Measurements from ENCODE around the gene UFC1.

UFC1 gene

GRCh38 chr1:161171191-161171590 is 17.4 kb downstream of the UFC1 start:
- DNase-seq (ENCODE audit: low spot score) = no peak

- DNase-seq (ENCODE audit: low spot score) = no peak
Measured at GRCh38 chr1:161171696-161172095, 17.9 kb downstream of the UFC1 start.

- DNase-seq (ENCODE audit: low spot score) = no peak
Measured at GRCh38 chr1:161172349-161172748, 18.6 kb downstream of the UFC1 start.

GRCh38 chr1:161172776-161173376 is 19.1 kb downstream of the UFC1 start:
- DNase-seq (ENCODE audit: low spot score) = no peak

GRCh38 chr1:161173711-161174110 is 19.9 kb downstream of the UFC1 start:
- DNase-seq (ENCODE audit: low spot score) = no peak

- DNase-seq (ENCODE audit: low spot score) = no peak
Measured at GRCh38 chr1:161174911-161175310, 21.1 kb downstream of the UFC1 start.

- no peak for DNase-seq (ENCODE audit: low spot score)
Measured at GRCh38 chr1:161175771-161176453, 22.1 kb downstream of the UFC1 start.

GRCh38 chr1:161176468-161177111 is 22.8 kb downstream of the UFC1 start:
- no peak for DNase-seq (ENCODE audit: low spot score)

GRCh38 chr1:161177112-161177935 is 23.5 kb downstream of the UFC1 start, which contains the start of gene B4GALT3:
Gene B4GALT3, minus strand, starts transcription at chr1:161177507. Its CDS starts 1,447 bp downstream, at chr1:161176060.
- peak; percentile 85 for DNase-seq (ENCODE audit: low spot score)

GRCh38 chr1:161177936-161178244 is 24.1 kb downstream of the UFC1 start:
- no peak for DNase-seq (ENCODE audit: low spot score)

- no peak for DNase-seq (ENCODE audit: low spot score)
Measured at GRCh38 chr1:161179698-161180097, 25.9 kb downstream of the UFC1 start.

- no peak for DNase-seq (ENCODE audit: low spot score)
Measured at GRCh38 chr1:161180639-161181038, 26.9 kb downstream of the UFC1 start.

GRCh38 chr1:161182214-161182613 is 28.4 kb downstream of the UFC1 start:
- DNase-seq (ENCODE audit: low spot score) = no peak

- DNase-seq (ENCODE audit: low spot score) = peak; percentile 77
Measured at GRCh38 chr1:161185282-161185682, 31.5 kb downstream of the UFC1 start.

GRCh38 chr1:161185732-161186311 is 32.0 kb downstream of the UFC1 start:
- DNase-seq (ENCODE audit: low spot score) = no peak

GRCh38 chr1:161187311-161187710 is 33.5 kb downstream of the UFC1 start:
- no peak for DNase-seq (ENCODE audit: low spot score)

GRCh38 chr1:161188381-161188780 is 34.6 kb downstream of the UFC1 start:
- DNase-seq (ENCODE audit: low spot score) = no peak

- DNase-seq (ENCODE audit: low spot score) = no peak
Measured at GRCh38 chr1:161189036-161189435, 35.3 kb downstream of the UFC1 start.

- no peak for DNase-seq (ENCODE audit: low spot score)
Measured at GRCh38 chr1:161190962-161191521, 37.3 kb downstream of the UFC1 start.

GRCh38 chr1:161191971-161192370 is 38.2 kb downstream of the UFC1 start:
- no peak for DNase-seq (ENCODE audit: low spot score)

GRCh38 chr1:161192476-161193465 is 39.0 kb downstream of the UFC1 start:
- peak; percentile 81 for DNase-seq (ENCODE audit: low spot score)
